Endodermal cell (in vitro differentiated cells): ENCODE data around the gene SERPINH1. TPM values are rescaled to one million over a fixed set of nuclear protein-coding genes. Genes with fewer than 3 reads are reported as not detected.

Source experiments
- DNase-seq: peaks from one replicate; pipeline ENCODE4 v3.0.0-alpha.2; 2017
- H3K27ac ChIP-seq: 2 replicates; pipeline ENCODE4 v1.5.1; 2013; ENCODE audit warnings: mild to moderate bottlenecking, low read depth, low read length, moderate library complexity
- H3K27me3 ChIP-seq: 2 replicates; pipeline ENCODE4 v1.6.1; 2013; ENCODE audit warnings: mild to moderate bottlenecking, low read length, moderate library complexity; ENCODE audit not compliant: insufficient read depth, control insufficient read depth, poor library complexity, severe bottlenecking
- H3K36me3 ChIP-seq: 2 replicates; pipeline ENCODE4 v1.7.0; 2013; ENCODE audit warnings: mild to moderate bottlenecking, low read length, moderate library complexity; ENCODE audit not compliant: control insufficient read depth, insufficient read depth
- H3K4me1 ChIP-seq: one replicate; pipeline ENCODE4 v1.7.0; 2013; ENCODE audit warnings: low read length; ENCODE audit not compliant: control insufficient read depth, insufficient read depth
- H3K4me3 ChIP-seq: 2 replicates; pipeline ENCODE4 v1.5.1; 2013; ENCODE audit warnings: mild to moderate bottlenecking, low read length, moderate library complexity
- H3K9ac ChIP-seq: 2 replicates; pipeline ENCODE4 v1.6.1; 2013; ENCODE audit warnings: mild to moderate bottlenecking, low read length, moderate library complexity; ENCODE audit not compliant: poor library complexity, severe bottlenecking; ENCODE audit errors: extremely low read depth
- H3K9me3 ChIP-seq: 2 replicates; pipeline ENCODE4 v1.6.1; 2013; ENCODE audit warnings: mild to moderate bottlenecking, low read length, moderate library complexity; ENCODE audit not compliant: control insufficient read depth
- H3K27ac Mint-ChIP-seq: 2 replicates; pipeline ENCODE4 v1.8.0; 2020; ENCODE audit warnings: mixed read lengths
- H3K27me3 Mint-ChIP-seq: 2 replicates; pipeline ENCODE4 v1.8.0; 2021; ENCODE audit warnings: mild to moderate bottlenecking, mixed read lengths; ENCODE audit not compliant: insufficient read depth
- H3K36me3 Mint-ChIP-seq: 2 replicates; pipeline ENCODE4 v1.8.0; 2020; ENCODE audit warnings: low read depth, mixed read lengths
- H3K4me1 Mint-ChIP-seq: 2 replicates; pipeline ENCODE4 v1.8.0; 2020; ENCODE audit warnings: mixed read lengths
- H3K4me3 Mint-ChIP-seq: 2 replicates; pipeline ENCODE4 v1.8.0; 2020; ENCODE audit warnings: mild to moderate bottlenecking, moderate library complexity, mixed read lengths
- H3K9me3 Mint-ChIP-seq: 2 replicates; pipeline ENCODE4 v1.8.0; 2020; ENCODE audit warnings: mild to moderate bottlenecking, mixed read lengths
- CTCF ChIP-seq: fragments of 200-600 bp; sonication (generic); conservative IDR thresholded peaks from 2 replicates; pipeline ENCODE4 v1.5.0; 2021; ENCODE audit warnings: antibody characterized with exemption, mild to moderate bottlenecking
- WGBS, 2 experiments: methylation state at CpG; one replicate each; pipeline versions ENCODE4 v1.1.5 to v1.1.7; 2013; ENCODE audit warnings: missing lambda C conversion rate in 2 of 2, mixed read lengths in 1 of 2; ENCODE audit not compliant: insufficient coverage in 1 of 2, insufficient read length in 1 of 2; 5-methylcytosine and 5-hydroxymethylcytosine counted together
- total RNA-seq, 2 donors: library from RNA; stranded (reverse); fragmentation: NEBNext Ultra II Directional in 1 of 2; extraction: Animal tissue kit (Norgen Biotek cat#: 25700) in 1 of 2; gene quantifications; 2 replicates in 1 of 2; 3 replicates in 1 of 2; pipeline ENCODE4 v1.2.1, GENCODE V29; 2021

SERPINH1 gene
- total RNA-seq, 2 donors from 2014 or later: 414 to 454 TPM

DNA sequence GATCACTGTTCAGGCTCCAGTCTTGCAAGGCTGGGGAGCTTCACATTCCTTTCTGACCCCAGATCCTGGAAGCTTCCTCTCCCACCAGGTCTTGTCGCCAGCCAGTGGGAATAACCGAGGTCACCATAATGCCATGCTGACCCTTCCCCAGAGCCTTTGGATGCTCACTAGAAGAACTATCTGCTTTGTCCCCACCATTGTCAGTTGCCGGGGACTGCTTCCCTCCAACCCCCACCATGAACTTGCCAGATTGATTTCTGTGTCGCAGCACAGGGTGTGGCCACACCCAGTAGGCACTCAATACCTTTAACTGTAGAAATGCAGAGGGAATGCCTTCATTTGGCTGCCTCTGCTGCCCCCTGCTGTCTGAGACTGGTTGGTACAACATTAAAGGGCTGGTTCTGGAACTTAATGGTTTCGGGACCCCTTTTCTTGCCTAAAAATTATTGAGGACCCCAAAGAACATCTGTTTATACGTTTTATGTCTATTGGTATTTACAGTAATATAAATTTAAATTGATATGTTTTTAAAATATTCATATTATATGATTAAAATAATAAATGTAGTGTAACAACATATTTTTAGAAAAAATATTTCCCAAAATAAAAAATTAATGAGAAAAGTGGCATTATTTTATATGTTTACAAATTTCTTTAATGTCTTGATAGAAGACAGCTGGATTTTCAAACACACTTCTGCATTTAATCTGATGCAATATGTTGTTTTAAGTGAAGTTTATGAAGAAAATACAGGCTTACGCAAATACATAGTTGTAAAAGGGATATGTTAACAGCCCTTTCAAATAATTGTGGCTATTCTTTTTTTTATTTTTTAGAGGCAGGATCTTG, 29.6 kb upstream of the SERPINH1 start:
- Mint-ChIP-seq H3K27ac (peak overlapping the region; percentile 46), H3K9me3 (no peaks in the 10 kb centered on the region), H3K4me3 (no peak overlapping the region), H3K27me3 (peaks cover 2% of the 10 kb centered on the region), H3K36me3 (no peaks in the 10 kb centered on the region), H3K4me1 (peaks cover 5% of the 10 kb centered on the region)
- no peaks in the 10 kb centered on the region for H3K27me3 ChIP-seq
- no peak overlapping the region for H3K27ac ChIP-seq
- H3K4me1 ChIP-seq: peaks cover 2% of the 10 kb centered on the region
- no peaks in the 10 kb centered on the region for H3K9me3 ChIP-seq
- TF ChIP-seq CTCF: peak; percentile 98
- 48 to 61% methylated on average over 3 to 6 of the region's 7 CpGs for WGBS, 2 experiments
- H3K9ac ChIP-seq: no peak overlapping the region
- no peak overlapping the region for H3K4me3 ChIP-seq
- DNase-seq: peak; percentile 94
- H3K36me3 ChIP-seq: no peaks in the 10 kb centered on the region

DNA sequence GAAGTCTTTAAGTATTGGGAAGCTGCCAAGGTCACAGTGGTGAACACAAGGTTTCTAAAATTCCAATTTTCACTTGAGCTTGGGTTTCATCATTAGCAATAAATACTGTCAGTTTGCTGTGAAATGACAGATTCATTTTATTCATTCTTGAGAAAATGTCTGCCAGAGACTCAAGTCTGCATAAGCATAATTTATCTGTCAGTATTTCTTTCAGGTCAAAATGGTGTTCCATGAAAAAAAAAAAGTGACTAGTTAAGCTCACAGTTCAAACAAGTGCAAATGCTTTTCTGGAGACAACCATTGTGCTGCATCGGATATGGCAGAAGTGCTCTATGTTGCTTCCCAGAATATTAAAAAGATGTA, 28.2 kb upstream of the SERPINH1 start:
- no peaks in the 10 kb centered on the region for H3K27me3 ChIP-seq
- Mint-ChIP-seq H3K4me3 (no peak overlapping the region), H3K27me3 (no peaks in the 10 kb centered on the region), H3K4me1 (peaks cover 18% of the 10 kb centered on the region), H3K9me3 (no peaks in the 10 kb centered on the region), H3K27ac (no peak overlapping the region), H3K36me3 (no peaks in the 10 kb centered on the region)
- no peaks in the 10 kb centered on the region for H3K9me3 ChIP-seq
- peaks cover 9% of the 10 kb centered on the region for H3K4me1 ChIP-seq
- H3K9ac ChIP-seq: no peak overlapping the region
- no peaks in the 10 kb centered on the region for H3K36me3 ChIP-seq
- H3K4me3 ChIP-seq: no peak overlapping the region
- no peak for TF ChIP-seq CTCF
- no peak overlapping the region for H3K27ac ChIP-seq
- WGBS, 2 experiments: 92 to 100% methylated on average over 1 of the region's 1 CpG
- DNase-seq: no peak

GRCh38 chr11:75534259-75535069, 27.6 kb upstream of the SERPINH1 start:
- no peaks in the 10 kb centered on the region for H3K27me3 ChIP-seq
- no peaks in the 10 kb centered on the region for H3K9me3 ChIP-seq
- H3K27ac ChIP-seq: no peak overlapping the region
- H3K36me3 ChIP-seq: no peaks in the 10 kb centered on the region
- Mint-ChIP-seq H3K27ac (no peak overlapping the region), H3K9me3 (no peaks in the 10 kb centered on the region), H3K4me3 (no peak overlapping the region), H3K36me3 (no peaks in the 10 kb centered on the region), H3K4me1 (peaks cover 22% of the 10 kb centered on the region), H3K27me3 (no peaks in the 10 kb centered on the region)
- no peak overlapping the region for H3K9ac ChIP-seq
- no peak overlapping the region for H3K4me3 ChIP-seq
- 79 to 85% methylated on average over 11 to 13 of the region's 15 CpGs for WGBS, 2 experiments
- TF ChIP-seq CTCF: no peak
- peaks cover 9% of the 10 kb centered on the region for H3K4me1 ChIP-seq
- no peak for DNase-seq
